22Rv1 (cell line): Measurements from ENCODE around the gene MAGI2.

Experiments
- ZFX ChIP-seq: fragments of 450-650 bp; IDR thresholded peaks from 2 replicates; pipeline ENCODE4 v1.6.1; 2017; ENCODE audit warnings: antibody characterized with exemption, borderline replicate concordance
- TF ChIP-seq, protein P1 (sequence below): fragments of 450-650 bp; IDR thresholded peaks from 2 replicates; pipeline ENCODE4 v1.5.1; 2017; ENCODE audit warnings: mild to moderate bottlenecking

- TF ChIP-seq, protein P1, sequence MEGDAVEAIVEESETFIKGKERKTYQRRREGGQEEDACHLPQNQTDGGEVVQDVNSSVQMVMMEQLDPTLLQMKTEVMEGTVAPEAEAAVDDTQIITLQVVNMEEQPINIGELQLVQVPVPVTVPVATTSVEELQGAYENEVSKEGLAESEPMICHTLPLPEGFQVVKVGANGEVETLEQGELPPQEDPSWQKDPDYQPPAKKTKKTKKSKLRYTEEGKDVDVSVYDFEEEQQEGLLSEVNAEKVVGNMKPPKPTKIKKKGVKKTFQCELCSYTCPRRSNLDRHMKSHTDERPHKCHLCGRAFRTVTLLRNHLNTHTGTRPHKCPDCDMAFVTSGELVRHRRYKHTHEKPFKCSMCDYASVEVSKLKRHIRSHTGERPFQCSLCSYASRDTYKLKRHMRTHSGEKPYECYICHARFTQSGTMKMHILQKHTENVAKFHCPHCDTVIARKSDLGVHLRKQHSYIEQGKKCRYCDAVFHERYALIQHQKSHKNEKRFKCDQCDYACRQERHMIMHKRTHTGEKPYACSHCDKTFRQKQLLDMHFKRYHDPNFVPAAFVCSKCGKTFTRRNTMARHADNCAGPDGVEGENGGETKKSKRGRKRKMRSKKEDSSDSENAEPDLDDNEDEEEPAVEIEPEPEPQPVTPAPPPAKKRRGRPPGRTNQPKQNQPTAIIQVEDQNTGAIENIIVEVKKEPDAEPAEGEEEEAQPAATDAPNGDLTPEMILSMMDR: no peak
- no peak for TF ChIP-seq ZFX
These were observed 1238.3 kb downstream of the MAGI2 start for GRCh38 chr7:78215199-78215598.
